GM12878 (cell line): ENCODE data around the gene CRELD2. TPM values are rescaled to one million over a fixed set of nuclear protein-coding genes. Genes with fewer than 3 reads are reported as not detected.

ENCODE experiments used
- ATAC-seq: fragments of 200-7000 bp; cut with Tn5 transposase; 3 replicates; pipeline ENCODE4 v1.9.1; 2020; ENCODE audit warnings: mild to moderate bottlenecking, moderate library complexity
- BruUV-seq: library from RNA; stranded (reverse); fragments of 400-500 nt; replicated peaks from 2 replicates; lab custom pipeline; 2021; lab: Mats Ljungman, UMichigan
- CTCF ChIA-PET: fragments of 300-600 bp; sonication (Branson Sonifier 250); formaldehyde crosslinking; extraction: SDS; loops from one replicate; lab custom pipeline; 2021; ENCODE audit warnings: inconsistent platforms; lab: Yijun Ruan, JAX
- POLR2A ChIA-PET: fragments of 350-600 bp; formaldehyde crosslinking; extraction: SDS; loops from one replicate; lab custom pipeline; 2021; ENCODE audit warnings: inconsistent platforms; lab: Charles Lee
- RAD21 ChIA-PET: fragments of 300-600 bp; sonication (Branson Sonifier 250); formaldehyde crosslinking; loops from one replicate; lab custom pipeline; 2023; ENCODE audit warnings: antibody characterized with exemption; ENCODE audit not compliant: unreplicated experiment; lab: Charles Lee
- SMC1A ChIA-PET: fragments of 300-600 bp; sonication (Branson Sonifier 250); formaldehyde crosslinking; loops from one replicate; lab custom pipeline; 2023; ENCODE audit not compliant: unreplicated experiment, uncharacterized antibody; lab: Charles Lee
- DNase-seq: peaks from one replicate; pipeline ENCODE4 v3.0.0-alpha.2; 2011; ENCODE audit warnings: low read depth, low spot score
- FAIRE-seq: peaks from 3 replicates; lab custom pipeline; 2011; peaks lifted over from hg19 to GRCh38; lab: Jason Lieb, UNC
- H2AFZ ChIP-seq: 2 replicates; pipeline ENCODE4 v1.6.0; 2011; ENCODE audit warnings: low read depth, low read length, control low read depth; ENCODE audit not compliant: control insufficient read depth
- H3K27ac ChIP-seq: 2 replicates; pipeline ENCODE4 v1.5.1; 2011; ENCODE audit warnings: control low read depth; ENCODE audit not compliant: control insufficient read depth, insufficient read depth
- H3K27me3 ChIP-seq, 2 experiments: replicated peaks in 1 of 2; 2 replicates each; pipeline versions ENCODE4 v1.6.0 to v1.6.1; 2011; ENCODE audit warnings: low read length in 1 of 2; ENCODE audit not compliant: control insufficient read depth in 2 of 2, insufficient read depth in 2 of 2
- H3K36me3 ChIP-seq, 2 experiments: 2 replicates each; pipeline ENCODE4 v1.5.1; 2011; ENCODE audit warnings: low read length in 1 of 2; ENCODE audit not compliant: control insufficient read depth in 2 of 2, insufficient read depth in 2 of 2
- H3K4me1 ChIP-seq: 2 replicates; pipeline ENCODE4 v1.6.1; 2011; ENCODE audit warnings: mild to moderate bottlenecking, low read length, moderate library complexity, mixed read lengths; ENCODE audit not compliant: control insufficient read depth, insufficient read depth
- H3K4me2 ChIP-seq: 2 replicates; pipeline ENCODE4 v1.6.0; 2011; ENCODE audit warnings: control low read depth; ENCODE audit not compliant: control insufficient read depth, insufficient read depth
- H3K4me3 ChIP-seq: fragments of 200-600 bp; sonication (generic); 2 replicates; pipeline ENCODE4 v1.5.1; 2016
- H3K79me2 ChIP-seq: 2 replicates; pipeline ENCODE4 v1.6.0; 2011; ENCODE audit warnings: low read length; ENCODE audit not compliant: control insufficient read depth, insufficient read depth
- H3K9ac ChIP-seq: 2 replicates; pipeline ENCODE4 v1.8.0; 2011; ENCODE audit warnings: low read length, control low read depth, mixed read lengths; ENCODE audit not compliant: control insufficient read depth, insufficient read depth
- H3K9me3 ChIP-seq: replicated peaks from 3 replicates; pipeline ENCODE4 v1.5.1; 2011; ENCODE audit warnings: mild to moderate bottlenecking, low read length; ENCODE audit not compliant: control insufficient read depth, insufficient read depth
- H4K20me1 ChIP-seq: 2 replicates; pipeline ENCODE4 v1.6.0; 2011; ENCODE audit not compliant: control insufficient read depth, insufficient read depth
- CHD2 ChIP-seq: IDR thresholded peaks from 2 replicates; pipeline ENCODE4 v1.6.1; 2011; ENCODE audit warnings: low read depth, low read length, improper control_type of control experiment, borderline replicate concordance
- E2F4 ChIP-seq: IDR thresholded peaks from 2 replicates; pipeline ENCODE4 v1.6.1; 2012; ENCODE audit warnings: low read depth, low read length, improper control_type of control experiment
- NFIC ChIP-seq: IDR thresholded peaks from 2 replicates; pipeline ENCODE4 v1.6.1; 2012; ENCODE audit warnings: low read depth, mild to moderate bottlenecking, inconsistent platforms, low read length, moderate library complexity
- SMARCA5 ChIP-seq: fragments of 450-650 bp; IDR thresholded peaks from 2 replicates; pipeline ENCODE4 v1.6.1; 2017; ENCODE audit warnings: mild to moderate bottlenecking
- TARDBP ChIP-seq: IDR thresholded peaks from 2 replicates; pipeline ENCODE4 v1.6.1; 2016; ENCODE audit warnings: borderline replicate concordance
- WGBS: methylation state at CpG from one replicate; pipeline ENCODE4 v1.1.6; 2016; ENCODE audit warnings: low lambda C conversion rate; ENCODE audit not compliant: insufficient replicate concordance, insufficient coverage; ENCODE audit errors: missing lambda C conversion rate; 5-methylcytosine and 5-hydroxymethylcytosine counted together
- in situ Hi-C: fragments of 300-500 bp; cut with MboI; formaldehyde crosslinking; loops from 9 replicates; pipeline ENCODE4 v1.14.3; 2018; ENCODE audit warnings: mixed read lengths
- intact Hi-C: fragments of 100-400 bp; cut with micrococcal nuclease; formaldehyde crosslinking; loops from one replicate; pipeline ENCODE4 v1.14.2; 2022; ENCODE audit not compliant: unreplicated experiment
- polyA plus RNA-seq, 11 experiments: library from polyadenylated mRNA; depleted of rRNA in 4 of 11; unstranded in 6 of 11; stranded (reverse) in 5 of 11; fragments of >200 nt; fragmentation: Nextera tagmentation in 4 of 11; fragmentation: Illumina TruSeq in 1 of 11; extraction: Ambion mirVana in 4 of 11; extraction: Trizol in 1 of 11; gene quantifications; 1 replicate in 1 of 11; 2 replicates in 10 of 11; pipeline versions ENCODE4 v1.2.1 to v1.2.3, GENCODE V29; 2011 to 2016; ENCODE audit warnings: inconsistent platforms in 2 of 11, missing spikeins in 2 of 11, low read depth in 1 of 11
- total RNA-seq, 4 experiments: library from RNA; depleted of rRNA in 3 of 4; stranded (reverse); fragments of >200 nt in 3 of 4; fragmentation: Illumina TruSeq in 1 of 4; extraction: Trizol in 1 of 4; gene quantifications; 2 replicates each; pipeline versions ENCODE4 v1.2.1 to v1.2.3, GENCODE V29; 2013 to 2021

The CRELD2 gene
- total and polyA plus RNA-seq, 10 of the 15 experiments (the other 5 are each of a cell fraction or from before 2014, with no cell fraction given): 9.4 to 111 (median 25.9) TPM

GRCh38 chr22:49968313-49968830, 49.9 kb downstream of the CRELD2 start:
- Histone ChIP-seq H3K36me3 (peaks cover 9 to 10% of the 10 kb centered on the region in 2 experiments; a peak in 3 of 4 replicates), H3K79me2 (peaks cover 26% of the 10 kb centered on the region), H3K9me3 (no peaks in the 10 kb centered on the region), H4K20me1 (0 out of 2 replicates have a peak, but pooled peaks cover 2% of the 10 kb centered on the region), H3K27ac (no peak overlapping the region), H3K4me3 (no peak overlapping the region), H3K4me2 (no peak overlapping the region), H3K9ac (no peak overlapping the region), H3K4me1 (peaks cover 33% of the 10 kb centered on the region), H2AFZ (no peak overlapping the region), H3K27me3 (no peaks in the 10 kb centered on the region)
- in situ Hi-C loops: loop anchor here (10.0 kb wide), 1 partner anchor 566 kb away; the partner anchor contains the start of gene TYMP
- CTCF ChIA-PET: interaction anchor here (2.6 kb wide), 1 partner anchor 38 kb away, joined by 15 read pairs; no protein-coding TSS in a partner anchor
- FAIRE-seq: no peak
- TF ChIP-seq E2F4 (no peak), TARDBP (no peak), SMARCA5 (no peak), NFIC (no peak), CHD2 (no peak)
- 89% methylated on average over 11 of the region's 11 CpGs for WGBS
- intact Hi-C loops: no loop called here
- no peak for DNase-seq
- no peak for ATAC-seq
- no TSS peak for BruUV-seq
- RAD21 ChIA-PET: interaction anchor here (1.5 to 2.3 kb wide), 3 partner anchors 38 to 201 kb away, joined by 4 to 18 read pairs (median 6); no protein-coding TSS in a partner anchor
- POLR2A ChIA-PET: interaction anchor here (1.7 kb wide), 1 partner anchor 8 kb away, joined by 6 read pairs; no protein-coding TSS in a partner anchor
- SMC1A ChIA-PET: interaction anchor here (1.5 kb wide), 1 partner anchor 62 kb away, joined by 7 read pairs; no protein-coding TSS in a partner anchor
